ENCODE measurements around the gene METTL21C. TPM values are rescaled to one million over a fixed set of nuclear protein-coding genes. Genes with fewer than 3 reads are reported as not detected.

Gene METTL21C
- total RNA-seq, 2 donors from 2014 or later, result not detected

DNA sequence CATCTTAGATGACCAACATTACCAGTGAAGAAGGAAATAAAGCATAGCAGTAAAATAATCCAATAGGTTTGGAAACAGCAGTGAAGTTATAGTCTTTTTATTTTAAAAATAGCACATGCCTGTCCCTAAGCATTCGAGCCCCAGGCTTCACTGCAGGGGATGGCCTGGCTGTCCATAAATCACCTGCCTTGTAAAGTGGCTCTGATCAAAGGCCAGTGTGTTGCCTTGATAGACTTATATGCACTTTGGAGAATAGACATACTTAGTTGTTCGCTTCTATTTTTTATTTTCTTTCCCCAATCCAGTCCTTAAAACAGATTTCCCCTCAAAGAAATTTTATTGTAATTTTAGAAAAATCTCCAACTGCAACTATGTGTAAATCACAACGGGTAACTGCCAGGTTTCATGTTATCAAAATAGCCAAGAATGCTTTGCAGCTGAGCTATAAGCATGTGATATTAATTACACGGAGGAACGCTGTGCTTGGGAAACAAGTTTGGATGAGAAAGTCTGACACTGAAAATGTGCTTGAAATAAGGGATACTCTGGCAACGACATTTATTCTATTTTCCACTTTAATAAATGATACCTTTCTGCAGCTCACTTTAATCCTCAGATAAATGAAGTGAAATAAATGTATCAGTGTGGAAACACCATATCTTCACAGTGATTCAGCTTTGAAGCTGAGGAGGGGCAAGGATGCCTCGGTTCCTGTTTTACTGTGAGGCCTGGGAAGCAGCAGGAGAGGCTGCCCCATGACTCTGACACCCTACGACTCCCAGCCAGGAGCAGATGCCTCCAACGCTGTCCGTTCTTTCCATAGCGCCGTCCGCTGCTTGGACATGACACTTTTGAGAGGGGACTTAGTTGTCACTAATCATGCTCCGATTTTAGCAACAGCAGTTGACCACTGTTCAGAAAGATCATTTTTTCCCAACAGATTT is 5.5 kb upstream of the METTL21C start:
- TF ChIP-seq, protein P1, sequence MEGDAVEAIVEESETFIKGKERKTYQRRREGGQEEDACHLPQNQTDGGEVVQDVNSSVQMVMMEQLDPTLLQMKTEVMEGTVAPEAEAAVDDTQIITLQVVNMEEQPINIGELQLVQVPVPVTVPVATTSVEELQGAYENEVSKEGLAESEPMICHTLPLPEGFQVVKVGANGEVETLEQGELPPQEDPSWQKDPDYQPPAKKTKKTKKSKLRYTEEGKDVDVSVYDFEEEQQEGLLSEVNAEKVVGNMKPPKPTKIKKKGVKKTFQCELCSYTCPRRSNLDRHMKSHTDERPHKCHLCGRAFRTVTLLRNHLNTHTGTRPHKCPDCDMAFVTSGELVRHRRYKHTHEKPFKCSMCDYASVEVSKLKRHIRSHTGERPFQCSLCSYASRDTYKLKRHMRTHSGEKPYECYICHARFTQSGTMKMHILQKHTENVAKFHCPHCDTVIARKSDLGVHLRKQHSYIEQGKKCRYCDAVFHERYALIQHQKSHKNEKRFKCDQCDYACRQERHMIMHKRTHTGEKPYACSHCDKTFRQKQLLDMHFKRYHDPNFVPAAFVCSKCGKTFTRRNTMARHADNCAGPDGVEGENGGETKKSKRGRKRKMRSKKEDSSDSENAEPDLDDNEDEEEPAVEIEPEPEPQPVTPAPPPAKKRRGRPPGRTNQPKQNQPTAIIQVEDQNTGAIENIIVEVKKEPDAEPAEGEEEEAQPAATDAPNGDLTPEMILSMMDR (conservative IDR thresholded peaks at IDR 0.05), result no peak
- peaks cover 10% of the 10 kb centered on the region for H3K4me1 ChIP-seq (ENCODE audit: control insufficient read depth, insufficient read depth, low read length)
- no peaks in the 10 kb centered on the region for H3K27me3 ChIP-seq (ENCODE audit: control insufficient read depth, insufficient read depth, low read length, poor library complexity, severe bottlenecking)
- H3K4me3 ChIP-seq (ENCODE audit: low read length), result no peak overlapping the region
- no peaks in the 10 kb centered on the region for H3K36me3 ChIP-seq (ENCODE audit: control insufficient read depth, insufficient read depth, low read length)
- no peak for DNase-seq
- peaks cover 26% of the 10 kb centered on the region for H3K9me3 ChIP-seq (ENCODE audit: control insufficient read depth, low read length)
- H3K4me1 Mint-ChIP-seq, result peaks cover 26% of the 10 kb centered on the region
- no peak overlapping the region for H3K27ac ChIP-seq (ENCODE audit: low read depth, low read length)
- H3K27ac Mint-ChIP-seq, result no peak overlapping the region
- WGBS, 2 experiments (ENCODE audit: insufficient coverage in 1 of 2, insufficient read length in 1 of 2), result 93 to 94% methylated on average over 13 to 14 of the region's 14 CpGs
- peaks cover 3% of the 10 kb centered on the region for H3K27me3 Mint-ChIP-seq (ENCODE audit: insufficient read depth)
- peaks cover 18% of the 10 kb centered on the region for H3K9me3 Mint-ChIP-seq
- H3K4me3 Mint-ChIP-seq, result no peak overlapping the region
- H3K36me3 Mint-ChIP-seq (ENCODE audit: low read depth), result no peaks in the 10 kb centered on the region
- no peak overlapping the region for H3K9ac ChIP-seq (ENCODE audit: extremely low read depth, low read length, poor library complexity, severe bottlenecking)

DNA sequence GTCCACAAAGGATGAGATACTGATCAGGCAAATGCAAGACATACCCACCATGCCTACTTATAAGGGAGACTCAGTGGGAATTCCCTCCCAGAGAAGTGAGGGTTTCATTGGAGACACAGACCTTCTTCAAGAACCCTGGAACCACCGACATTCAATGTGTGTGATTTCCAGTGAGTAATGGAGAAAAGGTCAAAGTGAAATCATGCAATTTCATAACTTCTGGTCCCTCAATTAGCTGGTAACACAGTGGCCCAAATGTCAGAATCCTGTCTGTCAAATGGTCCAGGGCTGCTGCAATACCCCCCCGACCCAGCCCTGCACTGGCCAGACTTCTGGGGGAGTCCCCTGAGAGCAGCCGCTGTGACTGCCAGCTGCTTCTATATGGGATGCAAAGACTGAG is 4.7 kb upstream of the METTL21C start:
- Mint-ChIP-seq H3K9me3 (peaks cover 18% of the 10 kb centered on the region), H3K36me3 (ENCODE audit: low read depth) (no peaks in the 10 kb centered on the region), H3K27ac (no peak overlapping the region), H3K4me3 (no peak overlapping the region), H3K4me1 (peaks cover 19% of the 10 kb centered on the region), H3K27me3 (ENCODE audit: insufficient read depth) (peaks cover 3% of the 10 kb centered on the region)
- Histone ChIP-seq H3K27ac (ENCODE audit: low read depth, low read length) (no peak overlapping the region), H3K4me1 (ENCODE audit: control insufficient read depth, insufficient read depth, low read length) (peaks cover 9% of the 10 kb centered on the region), H3K27me3 (ENCODE audit: control insufficient read depth, insufficient read depth, low read length, poor library complexity, severe bottlenecking) (no peaks in the 10 kb centered on the region), H3K9me3 (ENCODE audit: control insufficient read depth, low read length) (peaks cover 26% of the 10 kb centered on the region), H3K9ac (ENCODE audit: extremely low read depth, low read length, poor library complexity, severe bottlenecking) (no peak overlapping the region), H3K36me3 (ENCODE audit: control insufficient read depth, insufficient read depth, low read length) (no peaks in the 10 kb centered on the region), H3K4me3 (ENCODE audit: low read length) (no peak overlapping the region)
- TF ChIP-seq, protein P1 (conservative IDR thresholded peaks at IDR 0.05), result no peak
- DNase-seq, result no peak
- 94% methylated on average over 3 of the region's 3 CpGs; no CpG with 5 or more reads in 1 of the 2 experiments for WGBS, 2 experiments (ENCODE audit: insufficient coverage in 1 of 2, insufficient read length in 1 of 2)

DNA sequence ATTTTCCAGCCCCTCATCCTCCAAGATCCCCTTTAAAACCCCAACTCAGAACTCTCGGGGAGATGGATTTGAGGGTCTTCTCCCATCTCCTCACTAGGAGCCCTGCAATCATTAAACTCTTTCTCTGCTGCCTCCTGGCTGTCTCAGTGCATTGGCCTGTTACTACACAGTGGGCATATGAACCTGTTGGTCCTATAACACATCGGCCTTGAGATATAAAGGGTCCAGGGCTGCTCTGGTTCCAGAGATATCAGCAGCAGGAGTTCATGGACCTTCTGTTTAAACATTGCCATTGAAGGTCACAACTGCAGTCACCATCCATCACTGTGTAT is 3.8 kb upstream of the METTL21C start:
- WGBS, 2 experiments (ENCODE audit: insufficient coverage in 1 of 2, insufficient read length in 1 of 2), result 92 to 95% methylated on average over 2 of the region's 2 CpGs
- H3K9me3 ChIP-seq (ENCODE audit: control insufficient read depth, low read length), result peaks cover 26% of the 10 kb centered on the region
- H3K36me3 ChIP-seq (ENCODE audit: control insufficient read depth, insufficient read depth, low read length), result no peaks in the 10 kb centered on the region
- DNase-seq, result no peak
- no peak overlapping the region for H3K27ac ChIP-seq (ENCODE audit: low read depth, low read length)
- peaks cover 4% of the 10 kb centered on the region for H3K4me1 ChIP-seq (ENCODE audit: control insufficient read depth, insufficient read depth, low read length)
- H3K27ac Mint-ChIP-seq, result no peak overlapping the region
- H3K4me3 ChIP-seq (ENCODE audit: low read length), result peak overlapping the region; percentile 56
- TF ChIP-seq, protein P1 (conservative IDR thresholded peaks at IDR 0.05), result no peak
- peaks cover 3% of the 10 kb centered on the region for H3K27me3 Mint-ChIP-seq (ENCODE audit: insufficient read depth)
- H3K9ac ChIP-seq (ENCODE audit: extremely low read depth, low read length, poor library complexity, severe bottlenecking), result no peak overlapping the region
- H3K9me3 Mint-ChIP-seq, result peaks cover 18% of the 10 kb centered on the region
- H3K4me3 Mint-ChIP-seq, result no peak overlapping the region
- no peaks in the 10 kb centered on the region for H3K36me3 Mint-ChIP-seq (ENCODE audit: low read depth)
- no peaks in the 10 kb centered on the region for H3K27me3 ChIP-seq (ENCODE audit: control insufficient read depth, insufficient read depth, low read length, poor library complexity, severe bottlenecking)
- peaks cover 12% of the 10 kb centered on the region for H3K4me1 Mint-ChIP-seq

Measured in endodermal cell (in vitro differentiated cells).